ELF-1 (cell line): ENCODE measurements around the gene RNF187.

Experiments
- DNase-seq: peaks from one replicate; pipeline ENCODE4 v3.0.0-alpha.2; 2016; ENCODE audit warnings: low read depth, low spot score

The RNF187 gene

GRCh38 chr1:228544021-228544850, 57.1 kb downstream of the RNF187 start:
- no peak for DNase-seq

- DNase-seq: no peak
Measured at GRCh38 chr1:228544921-228545591, 57.9 kb downstream of the RNF187 start.
